Measurements from ENCODE around the gene ZNF19.

The ZNF19 gene

DNA sequence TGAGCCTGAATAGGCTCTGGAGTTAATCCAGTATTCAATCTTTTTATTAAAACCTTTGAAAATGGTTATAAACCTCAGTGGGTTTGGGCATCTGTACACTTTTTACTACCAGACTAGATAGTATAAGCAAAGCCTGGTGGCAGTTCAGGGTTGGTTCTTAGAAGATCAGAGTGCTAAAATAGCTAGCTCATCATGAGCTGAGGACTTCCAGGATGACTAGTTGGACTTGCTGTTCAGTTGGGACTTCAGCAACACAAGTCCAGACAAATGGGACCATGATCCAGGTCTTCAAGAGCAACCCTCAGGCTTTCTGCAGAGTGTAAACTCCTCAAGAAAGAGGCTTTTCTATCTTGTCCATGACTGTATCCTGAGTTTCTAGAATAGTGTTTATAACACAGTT is 1.2 kb upstream of the ZNF19 start:
- no peak for DNase-seq (ENCODE audit: low spot score)

DNA sequence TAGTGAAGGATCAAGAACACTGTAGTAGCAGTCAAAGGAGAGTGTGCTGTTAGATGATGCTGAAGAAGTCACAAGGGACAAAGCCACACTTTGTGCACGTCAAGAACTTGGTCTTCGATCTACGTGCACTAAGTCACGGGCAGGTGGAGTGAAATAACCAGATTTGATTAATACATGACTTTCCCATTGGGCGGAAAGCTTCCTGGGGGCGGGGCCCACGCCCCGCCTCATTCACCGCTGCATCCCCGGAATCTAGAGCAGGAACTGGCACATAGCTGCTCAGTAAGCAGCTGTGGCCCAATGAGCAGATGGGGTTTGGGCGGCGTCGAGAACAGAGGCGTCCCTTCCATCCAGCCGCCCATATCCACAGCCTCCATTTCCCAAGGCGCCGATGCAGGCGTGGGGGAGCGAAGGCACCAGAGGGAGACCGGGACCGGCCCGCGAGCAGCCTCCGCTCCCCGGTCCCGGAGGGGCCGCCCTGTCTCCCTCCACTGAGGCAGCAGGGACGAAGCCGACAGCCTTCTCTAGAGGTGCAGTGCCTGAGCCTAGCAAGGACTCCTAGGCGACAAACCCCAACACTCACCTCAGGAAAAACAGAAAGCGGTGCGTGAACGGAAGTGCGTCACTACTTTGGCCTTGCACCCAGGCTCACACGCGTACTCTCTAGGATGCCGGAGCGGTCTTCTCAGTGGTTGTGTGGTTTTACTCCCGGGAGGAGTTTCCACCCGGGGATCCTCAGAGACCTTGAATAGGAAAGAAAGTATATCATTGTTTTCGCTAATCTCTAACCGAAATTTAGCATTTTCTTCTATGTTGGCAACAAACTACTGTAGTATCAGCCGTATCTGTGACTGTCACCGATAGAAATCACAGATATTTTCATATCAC is 4.9 kb downstream of the ZNF19 start:
- peak; percentile 87 for DNase-seq (ENCODE audit: low spot score)

DNA sequence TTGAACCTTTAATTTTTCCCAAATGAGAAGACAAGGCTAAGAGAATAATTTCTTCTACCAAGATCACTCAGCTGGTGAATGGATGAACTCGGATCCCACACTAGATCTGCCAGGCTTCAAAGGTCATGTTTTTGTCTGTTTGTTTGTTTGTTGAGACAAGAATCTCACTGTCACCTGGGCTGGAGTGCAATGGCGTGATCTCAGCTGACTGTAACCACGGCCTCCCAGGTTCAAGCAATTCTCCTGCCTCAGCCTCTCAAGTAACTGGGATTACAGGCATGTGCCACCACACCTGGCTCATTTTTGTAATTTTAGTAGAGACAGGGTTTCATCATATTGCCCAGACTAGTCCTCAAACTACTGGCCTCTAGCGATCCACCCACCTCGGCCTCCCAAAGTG is 6.6 kb downstream of the ZNF19 start:
- DNase-seq (ENCODE audit: low spot score) = no peak

- DNase-seq (ENCODE audit: low spot score) = no peak
Measured at GRCh38 chr16:71480956-71481355, 8.2 kb downstream of the ZNF19 start.

DNA sequence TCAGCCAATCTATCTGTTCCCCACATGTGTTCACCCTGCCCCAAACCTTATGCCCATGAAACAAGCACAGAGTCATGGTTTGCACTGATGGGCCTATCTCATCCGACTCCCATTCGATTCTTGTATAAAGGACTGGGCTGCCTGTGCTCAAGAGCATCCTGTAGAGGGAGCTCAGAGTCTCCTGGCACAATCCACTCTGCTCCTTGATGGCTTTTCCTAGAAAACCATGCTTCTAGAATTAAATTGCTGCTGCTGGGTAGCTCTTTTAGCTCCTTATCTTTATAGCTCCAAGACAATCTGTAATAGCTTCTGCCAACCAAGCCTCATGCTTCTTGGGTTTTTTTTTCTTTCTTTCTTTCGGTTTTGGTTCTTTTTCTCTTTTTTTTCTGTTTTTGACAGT is 9.7 kb downstream of the ZNF19 start:
- DNase-seq (ENCODE audit: low spot score) = peak; percentile 63

GRCh38 chr16:71476457-71477124 is 12.5 kb downstream of the ZNF19 start:
- no peak for DNase-seq (ENCODE audit: low spot score)

- DNase-seq (ENCODE audit: low spot score) = no peak
Measured at GRCh38 chr16:71474864-71475263, 14.3 kb downstream of the ZNF19 start.

DNA sequence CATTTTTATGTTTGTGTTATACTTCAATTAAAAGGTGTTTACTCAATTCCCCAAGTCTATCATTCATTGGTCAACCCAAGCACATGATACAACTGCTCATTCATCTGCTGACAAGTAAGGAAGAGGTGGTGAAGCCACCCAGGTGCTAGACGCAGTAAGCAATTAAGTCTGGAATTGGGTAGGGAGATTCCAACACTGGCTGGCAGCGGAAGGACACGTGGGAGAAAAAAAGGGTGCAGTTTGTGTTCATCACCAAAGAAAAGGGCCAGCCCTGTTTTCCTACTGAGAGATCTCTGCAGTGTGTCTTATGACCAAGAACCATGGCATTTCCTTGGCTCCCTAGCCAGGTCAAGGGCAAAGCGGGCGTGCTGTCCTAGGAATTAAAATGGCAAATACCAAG is 15.2 kb downstream of the ZNF19 start:
- no peak for DNase-seq (ENCODE audit: low spot score)

GRCh38 chr16:71472931-71473330 is 16.2 kb downstream of the ZNF19 start:
- no peak for DNase-seq (ENCODE audit: low spot score)

DNA sequence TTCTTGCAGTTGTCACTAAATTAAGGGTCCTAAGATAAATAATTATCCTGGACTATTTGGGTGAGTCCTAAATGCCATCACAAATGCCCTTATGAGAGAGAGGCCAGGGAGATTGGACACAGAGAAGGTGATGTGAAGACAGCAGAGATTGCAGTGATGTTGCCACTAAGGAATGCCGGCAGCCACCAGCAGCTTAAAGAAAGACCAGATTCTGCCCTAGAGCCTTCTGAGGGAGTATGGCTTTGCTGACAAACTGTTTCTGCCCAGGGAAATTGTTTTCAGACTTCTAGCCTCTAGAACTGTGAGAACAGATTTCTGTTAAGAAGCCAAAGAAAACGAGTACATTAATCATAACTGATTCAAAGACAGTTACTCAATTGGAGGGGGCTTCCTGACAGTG is 17.1 kb downstream of the ZNF19 start:
- DNase-seq (ENCODE audit: low spot score) = no peak

- DNase-seq (ENCODE audit: low spot score) = no peak
Measured at GRCh38 chr16:71467810-71468209, 21.3 kb downstream of the ZNF19 start.

DNA sequence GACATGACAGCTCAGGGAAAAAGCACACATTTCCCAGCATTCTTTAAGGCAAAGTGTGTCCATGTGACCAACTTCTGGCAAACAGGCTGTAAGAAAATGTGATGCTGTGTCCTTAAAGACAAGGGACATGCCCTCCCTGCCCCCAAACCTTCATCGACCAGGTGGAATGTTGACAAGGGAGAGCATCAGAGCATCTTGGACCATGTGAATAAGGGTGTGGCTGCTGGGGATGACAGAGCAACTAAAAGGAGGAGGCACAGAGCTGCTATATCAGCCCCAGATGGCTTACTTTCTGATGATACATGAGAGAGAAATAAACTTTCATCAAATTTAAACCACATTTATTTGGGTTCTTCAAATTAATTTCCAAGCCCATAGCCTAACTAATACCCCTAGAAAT is 24.9 kb downstream of the ZNF19 start:
- DNase-seq (ENCODE audit: low spot score) = no peak

DNA sequence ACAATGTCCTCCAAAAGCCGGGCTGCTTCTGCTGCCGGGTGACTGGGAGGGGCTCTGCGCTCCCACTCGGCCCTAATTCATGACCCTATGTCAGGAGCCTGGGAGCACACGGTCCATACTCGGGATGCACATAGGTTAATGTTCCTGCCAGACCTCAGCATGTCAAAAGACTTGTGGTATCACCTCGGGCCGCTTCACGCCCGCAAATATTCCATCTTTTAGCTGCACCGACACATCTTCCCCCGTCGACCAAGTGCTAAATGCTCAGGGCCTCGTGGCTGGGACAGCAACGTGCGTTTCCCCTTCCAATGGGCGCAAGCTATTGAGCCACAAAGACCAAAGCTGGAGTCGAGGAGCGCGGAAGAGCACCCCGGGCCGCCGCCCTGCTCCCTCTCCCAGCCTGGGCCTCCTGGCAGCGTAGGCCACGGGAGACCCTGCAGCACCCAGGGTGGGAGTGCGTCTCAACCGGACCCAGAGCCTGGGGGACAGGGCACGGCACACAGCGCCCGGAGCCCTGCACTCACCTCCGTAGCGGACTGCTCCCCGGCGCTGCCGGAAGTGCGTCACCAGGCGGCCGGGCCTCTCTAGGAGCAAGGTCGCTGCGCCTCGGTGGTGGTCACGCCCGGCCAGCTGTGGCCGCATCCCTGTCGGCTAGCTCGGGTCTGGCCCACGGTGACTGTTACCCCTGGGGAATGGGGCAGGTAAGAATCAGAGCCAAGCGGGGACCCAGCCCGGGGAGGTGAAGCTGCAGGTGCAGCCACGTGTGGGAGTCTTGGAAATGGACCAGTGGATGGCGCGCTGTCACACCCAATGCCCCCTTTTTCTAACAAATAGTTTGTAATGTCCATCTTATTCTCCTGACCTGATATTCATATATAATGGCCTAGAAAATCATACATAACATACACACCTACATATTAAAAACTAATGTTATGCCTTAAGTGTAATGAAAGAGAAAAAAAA is 27.2 kb downstream of the ZNF19 start, which contains the start of gene ZNF23:
Gene ZNF23, minus strand, starts transcription at position 562 of the 963 bp plus-strand sequence. CDS start 5,451 bp downstream, outside the sequence.
- DNase-seq (ENCODE audit: low spot score) = peak; percentile 96

- no peak for DNase-seq (ENCODE audit: low spot score)
Measured at GRCh38 chr16:71460941-71461340, 28.2 kb downstream of the ZNF19 start.

GRCh38 chr16:71460236-71460635 is 28.9 kb downstream of the ZNF19 start:
- no peak for DNase-seq (ENCODE audit: low spot score)

- no peak for DNase-seq (ENCODE audit: low spot score)
Measured at GRCh38 chr16:71459510-71459909, 29.6 kb downstream of the ZNF19 start.

- no peak for DNase-seq (ENCODE audit: low spot score)
Measured at GRCh38 chr16:71456801-71457200, 32.3 kb downstream of the ZNF19 start.

DNA sequence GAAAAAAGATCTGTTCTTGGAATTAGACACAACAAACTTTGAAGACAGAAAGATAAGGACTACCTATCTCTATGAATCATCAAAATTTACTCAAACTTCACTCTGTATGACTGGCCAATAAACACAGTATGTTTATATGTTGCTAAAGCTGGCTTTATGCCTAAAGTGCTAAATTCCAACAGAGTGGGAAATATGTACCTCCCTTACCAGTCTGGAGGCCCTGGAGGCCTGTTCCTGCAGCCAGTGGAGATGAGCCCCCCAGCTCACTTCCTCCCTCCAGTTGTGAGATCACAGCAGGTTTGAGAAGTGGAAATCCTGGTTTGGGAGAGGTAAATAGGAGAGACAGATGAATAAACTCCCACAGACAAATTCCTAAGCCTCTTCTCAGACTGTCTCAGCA is 36.1 kb downstream of the ZNF19 start:
- DNase-seq (ENCODE audit: low spot score) = no peak

- DNase-seq (ENCODE audit: low spot score) = no peak
Measured at GRCh38 chr16:71449020-71449419, 40.1 kb downstream of the ZNF19 start.

DNA sequence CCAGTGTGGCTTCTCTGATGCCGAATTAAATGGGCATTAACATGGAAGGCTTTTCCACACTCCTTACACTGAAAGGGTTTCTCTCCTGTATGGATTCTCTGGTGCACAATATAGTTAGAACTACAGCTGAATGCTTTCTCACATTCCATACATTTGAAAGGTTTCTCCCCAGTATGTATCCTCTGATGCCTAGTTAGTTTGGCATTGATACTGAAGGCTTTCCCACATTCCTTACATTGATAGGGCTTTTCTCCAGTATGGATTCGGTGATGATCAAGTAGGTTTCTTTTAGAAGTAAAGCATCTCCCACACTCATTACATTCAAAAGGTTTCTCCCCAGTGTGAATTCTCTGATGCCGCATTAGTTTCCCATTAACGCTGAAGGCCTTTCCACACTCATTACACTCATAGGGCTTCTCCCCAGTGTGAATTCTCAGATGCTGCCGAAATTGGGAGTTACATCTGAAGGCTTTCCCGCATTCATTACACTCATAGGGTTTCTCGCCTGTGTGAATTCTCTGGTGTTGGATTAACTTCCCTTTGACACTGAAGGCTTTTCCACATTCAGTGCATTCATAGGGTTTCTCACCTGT is 40.8 kb downstream of the ZNF19 start:
- no peak for DNase-seq (ENCODE audit: low spot score)

DNA sequence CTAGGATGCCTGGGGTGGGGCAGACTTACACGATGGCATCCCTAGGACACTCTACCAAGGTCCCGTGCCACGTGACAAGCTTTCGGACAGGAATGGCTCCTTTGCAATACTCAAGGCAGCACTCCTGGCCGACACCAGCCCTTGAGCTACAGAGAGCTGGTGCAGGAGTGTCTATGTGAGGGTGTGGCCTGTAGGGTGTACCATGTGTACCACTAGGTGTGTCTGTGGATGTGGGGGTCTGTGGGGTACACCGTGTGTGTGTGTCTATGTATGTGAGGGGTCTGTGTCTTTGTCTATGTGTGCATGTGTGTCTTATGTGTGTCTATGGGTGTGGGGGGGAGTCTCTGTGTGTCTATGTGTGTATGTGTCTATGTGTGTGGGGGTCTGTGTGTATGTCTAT is 45.4 kb downstream of the ZNF19 start:
- no peak for DNase-seq (ENCODE audit: low spot score)

- no peak for DNase-seq (ENCODE audit: low spot score)
Measured at GRCh38 chr16:71442051-71442440, 47.1 kb downstream of the ZNF19 start, which contains the start of gene TLE7. TSS of gene TLE7 (minus strand) at chr16:71442054. CDS start at chr16:71433324, 8,730 bp downstream.

Data from D341Med (cell line).